ENCODE results near the gene SPAG5.

Gene SPAG5, protein sequence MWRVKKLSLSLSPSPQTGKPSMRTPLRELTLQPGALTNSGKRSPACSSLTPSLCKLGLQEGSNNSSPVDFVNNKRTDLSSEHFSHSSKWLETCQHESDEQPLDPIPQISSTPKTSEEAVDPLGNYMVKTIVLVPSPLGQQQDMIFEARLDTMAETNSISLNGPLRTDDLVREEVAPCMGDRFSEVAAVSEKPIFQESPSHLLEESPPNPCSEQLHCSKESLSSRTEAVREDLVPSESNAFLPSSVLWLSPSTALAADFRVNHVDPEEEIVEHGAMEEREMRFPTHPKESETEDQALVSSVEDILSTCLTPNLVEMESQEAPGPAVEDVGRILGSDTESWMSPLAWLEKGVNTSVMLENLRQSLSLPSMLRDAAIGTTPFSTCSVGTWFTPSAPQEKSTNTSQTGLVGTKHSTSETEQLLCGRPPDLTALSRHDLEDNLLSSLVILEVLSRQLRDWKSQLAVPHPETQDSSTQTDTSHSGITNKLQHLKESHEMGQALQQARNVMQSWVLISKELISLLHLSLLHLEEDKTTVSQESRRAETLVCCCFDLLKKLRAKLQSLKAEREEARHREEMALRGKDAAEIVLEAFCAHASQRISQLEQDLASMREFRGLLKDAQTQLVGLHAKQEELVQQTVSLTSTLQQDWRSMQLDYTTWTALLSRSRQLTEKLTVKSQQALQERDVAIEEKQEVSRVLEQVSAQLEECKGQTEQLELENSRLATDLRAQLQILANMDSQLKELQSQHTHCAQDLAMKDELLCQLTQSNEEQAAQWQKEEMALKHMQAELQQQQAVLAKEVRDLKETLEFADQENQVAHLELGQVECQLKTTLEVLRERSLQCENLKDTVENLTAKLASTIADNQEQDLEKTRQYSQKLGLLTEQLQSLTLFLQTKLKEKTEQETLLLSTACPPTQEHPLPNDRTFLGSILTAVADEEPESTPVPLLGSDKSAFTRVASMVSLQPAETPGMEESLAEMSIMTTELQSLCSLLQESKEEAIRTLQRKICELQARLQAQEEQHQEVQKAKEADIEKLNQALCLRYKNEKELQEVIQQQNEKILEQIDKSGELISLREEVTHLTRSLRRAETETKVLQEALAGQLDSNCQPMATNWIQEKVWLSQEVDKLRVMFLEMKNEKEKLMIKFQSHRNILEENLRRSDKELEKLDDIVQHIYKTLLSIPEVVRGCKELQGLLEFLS

DNA sequence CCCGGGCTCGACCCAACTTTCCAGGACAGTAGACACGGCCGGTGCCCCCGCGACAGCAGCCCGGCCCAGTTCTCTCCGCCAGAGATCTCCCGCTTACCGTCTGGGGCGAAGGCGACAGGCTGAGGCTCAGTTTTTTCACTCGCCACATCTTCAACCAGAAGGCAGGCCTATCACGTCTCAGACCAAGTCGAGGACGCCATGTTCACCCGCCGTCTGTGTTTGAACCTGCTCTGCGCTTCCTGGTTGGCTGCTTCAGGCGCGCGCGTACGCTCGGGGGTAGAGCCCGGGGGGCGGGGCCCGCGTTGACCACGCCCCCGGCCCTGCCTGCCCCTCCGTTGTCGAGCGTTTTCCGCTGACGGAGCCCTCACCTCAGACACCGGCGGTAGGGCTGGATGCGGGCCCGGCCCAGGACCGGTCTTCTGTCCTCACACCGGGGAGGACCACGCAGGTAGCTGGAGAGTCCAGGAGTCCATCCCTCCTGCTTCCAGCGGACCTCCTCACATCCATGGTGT is at the start of gene SPAG5:
Gene SPAG5, minus strand, starts transcription at position 227 of the 512 bp plus-strand sequence. Its CDS starts 79 bp downstream, at position 148.
- peak; percentile 73 to 77 for DNase-seq (ENCODE audit: low read depth in 2 of 2)

DNA sequence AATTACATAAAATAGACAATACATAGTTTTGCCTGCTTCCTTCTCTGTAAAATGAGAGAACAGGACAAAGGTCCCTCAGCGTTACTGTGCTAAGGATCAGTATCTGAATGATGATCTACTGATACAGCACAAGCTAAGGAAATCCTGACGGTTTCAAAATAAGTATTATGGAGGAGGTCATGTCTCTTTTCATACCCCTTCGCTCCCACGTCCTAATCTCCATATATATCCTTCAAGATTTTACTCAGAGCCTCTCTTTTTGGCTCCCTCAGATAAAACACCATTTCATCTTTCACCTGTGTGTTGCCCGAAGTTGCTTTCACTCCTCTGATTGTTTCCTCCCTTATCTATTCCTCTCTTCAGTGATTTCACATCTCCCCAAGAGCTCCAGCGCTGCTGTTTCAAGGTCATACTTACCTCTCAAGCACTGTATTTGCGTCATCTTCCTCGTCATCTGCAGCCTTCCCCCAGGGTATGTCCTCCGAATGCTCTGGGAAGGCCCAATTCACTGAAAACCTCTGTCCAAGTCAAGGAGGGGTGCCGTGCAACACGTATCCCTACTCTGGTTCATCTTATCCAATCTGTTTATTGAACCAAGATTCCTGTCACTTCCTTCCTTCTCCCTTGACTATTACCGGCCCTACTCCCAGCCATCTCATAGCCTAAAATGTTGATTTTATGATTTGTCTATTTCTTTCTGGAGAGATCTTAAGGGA is 47.4 kb upstream of the SPAG5 start:
- DNase-seq (ENCODE audit: low read depth in 2 of 2) = no peak

DNA sequence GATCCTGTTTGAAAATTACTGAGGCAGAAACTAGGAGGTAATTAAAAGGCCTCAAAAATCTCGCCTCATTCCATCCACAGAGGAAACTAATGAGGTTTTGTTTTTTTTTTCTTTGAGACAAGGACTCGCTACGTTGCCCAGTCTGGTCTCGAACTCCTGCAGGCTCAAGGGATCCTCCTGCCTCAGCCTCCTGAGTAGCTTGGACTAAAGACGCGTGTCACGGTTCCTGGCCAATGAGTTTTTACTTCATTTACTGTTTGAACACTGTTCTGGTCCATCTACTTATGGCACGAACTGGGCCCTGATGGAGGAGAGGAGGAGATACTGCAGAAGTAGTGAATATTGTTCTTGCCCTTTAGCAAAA is 46.7 kb upstream of the SPAG5 start:
- no peak for DNase-seq (ENCODE audit: low read depth in 2 of 2)

DNA sequence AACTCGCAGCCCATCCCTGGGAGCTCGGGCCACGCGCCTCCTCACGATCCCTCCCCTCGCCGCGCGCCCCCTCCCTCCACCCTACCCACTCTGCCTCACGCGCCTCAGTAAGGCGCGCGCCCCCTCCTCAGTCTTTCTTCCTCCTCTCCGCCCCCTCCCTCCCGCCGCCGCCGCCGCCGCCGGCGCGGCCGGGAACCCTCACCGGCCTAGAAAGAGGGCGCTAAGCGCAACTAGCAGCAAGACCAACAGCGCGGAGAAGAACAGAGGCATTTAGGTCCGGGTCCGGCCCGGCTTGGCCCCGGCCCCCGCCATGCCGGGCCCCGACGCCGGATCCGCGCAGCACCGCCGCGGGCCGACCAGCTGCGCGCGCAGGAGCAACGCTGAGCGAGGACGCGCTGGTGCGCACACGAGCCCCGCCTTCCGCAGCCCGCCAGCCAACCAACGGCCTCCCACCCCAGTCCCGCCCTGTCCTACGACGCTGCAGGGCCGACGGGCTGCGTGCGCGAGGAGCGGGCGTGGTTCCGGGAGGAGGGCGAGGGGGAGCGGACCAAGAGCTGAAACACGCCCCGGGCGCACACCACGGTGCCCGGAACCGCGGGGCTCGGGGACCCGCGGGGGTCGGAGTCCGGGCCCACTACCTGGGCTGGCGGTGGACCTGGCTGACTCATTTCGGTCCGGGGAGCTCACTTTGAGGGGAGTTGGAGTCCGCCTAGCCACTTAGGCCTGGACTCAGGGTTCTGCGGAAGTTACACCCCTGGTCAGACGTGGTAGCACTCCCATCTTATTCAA is 46.2 kb upstream of the SPAG5 start, which contains the start of gene BLTP2:
Gene BLTP2, minus strand, starts transcription at position 372 of the 789 bp plus-strand sequence. Its CDS starts 102 bp downstream, at position 270.
- peak; percentile 82 to 83 for DNase-seq (ENCODE audit: low read depth in 2 of 2)

DNA sequence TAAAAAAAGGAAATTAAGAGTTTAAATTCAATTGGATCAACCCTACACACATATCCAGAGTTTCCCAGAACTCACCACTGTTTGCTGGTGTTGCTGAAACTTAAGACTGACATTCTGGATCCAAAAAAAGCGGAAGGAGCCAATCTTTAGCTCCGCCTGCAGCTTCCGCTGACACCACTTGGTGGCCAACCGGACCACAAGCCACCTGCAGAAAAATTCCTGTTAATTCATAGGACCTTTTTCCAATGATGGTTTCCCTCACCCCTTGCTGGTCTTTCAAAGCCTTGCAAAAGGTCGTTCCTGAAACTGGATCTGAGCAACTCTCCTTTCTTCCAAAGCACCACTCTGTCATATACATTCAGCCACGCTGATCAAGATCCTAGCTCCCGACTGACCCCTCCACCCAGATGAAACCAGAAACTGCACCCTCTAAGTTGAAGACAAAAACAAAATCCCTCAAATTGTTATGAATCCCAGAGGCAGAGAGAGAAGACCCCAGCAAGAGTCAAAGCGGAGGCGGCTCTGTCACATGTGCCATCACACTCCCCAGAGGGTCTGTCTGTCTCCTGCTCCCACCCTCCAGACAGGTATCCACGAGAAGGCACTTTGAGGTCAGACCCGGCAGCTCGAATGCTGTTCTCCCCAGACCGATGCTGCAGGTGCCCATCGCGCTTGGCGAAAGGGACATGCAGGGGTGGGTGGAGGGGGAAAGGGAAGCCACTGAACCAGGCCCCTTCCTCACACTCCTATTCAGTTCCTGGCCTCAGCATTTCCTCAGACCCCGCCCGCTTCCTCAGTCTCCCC is 45.4 kb upstream of the SPAG5 start:
- no peak for DNase-seq (ENCODE audit: low read depth in 2 of 2)

DNA sequence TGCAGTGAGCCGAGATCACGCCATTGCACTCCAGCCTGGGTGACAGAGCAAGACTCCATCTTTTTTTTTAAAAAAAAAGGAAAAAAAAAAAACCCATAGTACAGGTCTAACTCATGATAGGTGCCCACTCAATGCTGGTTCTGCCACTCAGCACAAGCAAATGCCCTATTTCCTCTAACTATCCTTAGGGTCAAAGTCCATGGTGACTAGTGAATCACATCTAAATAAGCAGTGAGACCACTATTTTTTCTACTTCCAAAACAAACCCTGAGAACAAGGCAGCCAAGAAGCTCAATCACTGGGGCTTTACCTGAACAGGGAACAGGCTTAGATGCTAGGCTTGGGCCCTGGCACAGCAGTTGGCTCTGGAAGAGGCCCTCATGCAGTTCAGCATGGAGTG is 42.8 kb upstream of the SPAG5 start:
- no peak for DNase-seq (ENCODE audit: low read depth in 2 of 2)

DNA sequence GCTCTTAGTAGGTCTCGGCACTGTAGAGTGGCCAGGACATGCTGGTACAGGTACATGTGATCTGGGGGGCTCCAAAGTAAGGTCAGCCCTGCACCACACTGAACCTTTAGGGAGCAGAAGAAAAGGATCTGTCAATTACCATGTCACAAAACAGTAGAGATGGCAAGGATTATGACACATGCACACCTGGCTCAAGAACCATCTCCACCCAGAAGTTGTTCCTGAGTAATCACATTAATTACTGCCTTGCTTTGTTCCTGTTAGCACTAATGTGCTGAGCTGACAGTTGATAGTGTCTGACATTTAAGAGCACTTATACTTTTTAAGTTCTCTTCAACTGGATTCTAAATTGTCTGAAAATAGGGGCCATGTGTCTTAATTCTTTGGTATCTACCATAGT is 36.7 kb upstream of the SPAG5 start:
- DNase-seq (ENCODE audit: low read depth in 2 of 2) = no peak

DNA sequence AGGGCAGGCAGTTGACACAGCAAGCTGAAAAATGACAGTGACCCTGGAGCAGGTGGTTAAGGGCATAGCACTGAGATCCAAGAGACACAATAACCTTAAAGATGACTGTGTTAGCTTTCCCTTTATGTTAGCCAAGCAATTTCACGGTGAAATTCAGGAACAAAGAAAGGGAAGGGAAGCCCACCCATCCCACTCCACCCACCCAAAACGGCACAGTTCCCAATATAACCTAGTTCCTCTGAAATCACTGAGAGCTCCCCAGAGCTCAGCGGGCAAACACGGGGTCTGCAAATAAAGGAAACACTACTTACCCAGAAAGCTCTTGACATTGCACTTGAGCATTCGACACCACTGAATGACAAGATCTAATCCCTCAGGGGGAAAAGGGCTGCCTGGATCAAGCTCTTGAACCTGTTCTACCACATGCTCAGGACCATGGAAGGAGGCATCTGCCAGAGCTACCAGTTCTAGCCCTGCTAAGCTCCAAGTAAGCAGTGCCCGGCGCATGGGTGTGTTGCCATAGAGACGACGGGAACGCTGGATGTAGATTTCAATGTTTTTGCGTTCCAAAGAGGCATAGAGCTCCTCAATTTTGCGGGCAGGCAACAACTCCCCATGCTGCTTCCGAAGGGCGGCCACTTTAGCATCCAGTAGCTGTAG is 35.5 kb upstream of the SPAG5 start:
- no peak for DNase-seq (ENCODE audit: low read depth in 2 of 2)

DNA sequence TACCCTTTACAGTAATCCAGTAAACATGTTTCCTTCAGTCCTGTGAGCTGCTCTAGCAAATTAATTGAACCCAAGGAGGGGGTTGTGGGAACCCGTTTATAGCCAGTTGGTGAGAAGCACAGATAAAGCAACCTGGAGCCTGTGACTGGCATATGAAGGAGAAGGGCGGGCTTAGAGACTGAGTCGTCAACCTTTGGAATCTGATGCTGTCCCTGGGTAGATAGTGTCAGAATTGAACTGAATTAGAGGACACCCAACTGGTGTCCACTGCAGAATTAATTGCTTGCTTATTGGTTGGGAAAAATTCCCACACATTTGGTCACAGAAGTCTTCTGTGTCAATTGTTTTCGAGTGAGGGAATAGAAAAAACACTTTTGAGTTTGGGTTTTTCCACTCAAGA is 28.0 kb upstream of the SPAG5 start:
- no peak for DNase-seq (ENCODE audit: low read depth in 2 of 2)

DNA sequence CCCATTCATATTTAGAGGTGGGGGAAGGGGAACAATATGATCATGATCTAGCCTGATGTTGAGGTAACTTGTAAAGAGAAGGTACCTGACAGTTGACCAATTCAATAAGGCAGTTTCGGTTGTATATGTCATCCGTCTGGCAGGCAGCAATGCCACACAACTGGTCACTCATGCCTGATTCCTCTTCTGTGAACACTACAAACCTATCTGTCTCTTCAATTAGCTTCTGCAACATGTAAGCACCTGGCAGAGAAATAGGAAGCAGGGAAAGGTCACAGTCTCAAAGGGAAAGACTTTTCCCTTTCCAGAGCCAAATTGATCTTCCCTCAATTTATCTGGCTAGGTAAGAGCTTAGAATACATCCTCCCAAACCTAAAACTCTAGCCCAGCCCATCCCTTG is 25.3 kb upstream of the SPAG5 start:
- no peak for DNase-seq (ENCODE audit: low read depth in 2 of 2)

DNA sequence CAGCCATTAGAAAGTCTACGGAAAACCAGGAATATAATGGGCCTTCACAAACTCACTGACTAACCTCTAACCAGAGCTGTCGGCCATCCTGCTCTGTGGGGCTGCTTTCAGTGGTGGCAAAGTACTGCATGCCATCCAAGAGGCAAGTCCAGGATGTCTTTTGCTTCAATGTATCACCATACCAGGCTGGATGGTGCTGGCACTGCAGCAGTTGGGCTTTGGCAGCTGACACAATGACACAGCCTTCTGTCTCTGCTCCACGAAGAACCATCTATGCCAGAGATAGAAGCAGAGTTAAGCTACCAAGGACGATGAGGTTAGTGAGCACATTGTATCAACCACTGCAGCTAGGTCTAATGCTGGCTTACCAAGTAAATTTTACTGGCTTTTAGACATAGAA is 24.9 kb upstream of the SPAG5 start:
- no peak for DNase-seq (ENCODE audit: low read depth in 2 of 2)

DNA sequence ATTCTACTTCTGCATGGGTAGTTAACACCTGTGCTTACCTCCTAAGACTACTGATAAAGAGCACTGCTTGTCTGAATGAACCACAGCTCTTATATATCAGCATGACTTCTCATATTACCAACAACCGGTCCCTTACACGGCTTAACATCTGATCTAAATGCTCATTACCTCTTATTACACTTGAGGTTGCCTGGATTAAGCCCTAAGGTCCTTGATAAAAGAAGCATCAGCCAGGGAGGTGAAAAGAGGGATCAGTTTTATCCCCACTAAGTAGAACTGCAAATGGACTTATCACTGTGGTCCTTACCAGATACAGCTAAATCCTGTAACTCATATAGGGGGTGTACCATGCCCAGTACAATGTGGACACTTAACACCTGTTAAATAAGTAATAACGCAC is 23.4 kb upstream of the SPAG5 start:
- no peak for DNase-seq (ENCODE audit: low read depth in 2 of 2)

DNA sequence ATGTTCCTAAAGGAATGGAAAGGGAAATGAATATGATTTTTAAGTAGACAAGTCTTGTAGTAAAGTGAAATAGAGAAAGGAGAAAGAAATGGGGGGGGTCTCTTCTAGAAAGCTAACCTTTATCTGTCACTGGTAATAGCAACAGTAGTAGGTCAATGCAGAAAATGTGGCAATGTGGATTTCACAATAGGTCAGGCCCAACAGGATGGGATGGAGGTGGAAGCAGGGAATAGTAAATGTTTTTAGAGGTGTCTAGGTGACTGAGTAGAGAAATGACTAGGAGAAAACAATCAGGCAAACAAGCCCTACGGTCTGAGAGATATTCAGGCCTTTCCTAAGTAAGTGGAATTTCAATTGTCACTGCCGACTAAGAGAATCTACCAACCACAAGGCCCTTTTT is 21.2 kb upstream of the SPAG5 start:
- DNase-seq (ENCODE audit: low read depth in 2 of 2) = no peak

DNA sequence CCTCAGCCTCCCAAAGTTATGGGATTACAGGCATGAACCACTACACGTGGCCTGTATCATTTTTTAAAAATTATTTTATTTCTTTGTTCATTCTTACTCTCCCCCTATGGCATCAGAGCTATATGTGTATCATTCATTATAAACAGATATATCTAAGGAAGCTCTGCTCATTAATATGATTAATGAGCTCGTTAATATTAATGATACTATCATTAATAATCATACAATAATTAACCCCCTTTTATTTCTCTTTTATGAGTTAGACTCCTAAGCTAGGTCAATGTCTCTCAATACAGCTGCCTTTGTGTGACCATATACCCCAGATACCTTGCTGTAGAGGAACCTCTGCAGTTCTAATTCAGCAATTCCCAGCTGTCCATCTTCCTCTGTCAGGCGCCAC is 19.6 kb upstream of the SPAG5 start:
- no peak for DNase-seq (ENCODE audit: low read depth in 2 of 2)

DNA sequence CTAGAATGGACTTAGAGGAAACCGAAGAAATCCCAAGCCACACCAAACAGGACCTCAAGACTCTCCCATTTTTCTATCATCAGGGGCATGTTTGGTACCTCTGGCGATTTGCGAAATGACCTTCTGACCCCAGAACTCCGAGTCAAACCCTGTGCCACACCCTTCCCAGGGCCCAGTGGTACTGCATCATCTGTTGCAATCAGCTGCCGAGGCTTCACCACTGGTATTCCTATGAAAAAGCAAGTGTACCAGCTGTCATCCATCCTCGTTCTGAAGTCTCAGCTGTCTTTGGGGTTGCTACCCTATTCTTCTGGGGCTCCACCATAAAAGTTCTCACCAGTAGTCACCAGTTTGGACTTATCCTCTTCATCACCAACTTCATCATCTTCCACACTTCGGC is 17.5 kb upstream of the SPAG5 start:
- no peak for DNase-seq (ENCODE audit: low read depth in 2 of 2)

DNA sequence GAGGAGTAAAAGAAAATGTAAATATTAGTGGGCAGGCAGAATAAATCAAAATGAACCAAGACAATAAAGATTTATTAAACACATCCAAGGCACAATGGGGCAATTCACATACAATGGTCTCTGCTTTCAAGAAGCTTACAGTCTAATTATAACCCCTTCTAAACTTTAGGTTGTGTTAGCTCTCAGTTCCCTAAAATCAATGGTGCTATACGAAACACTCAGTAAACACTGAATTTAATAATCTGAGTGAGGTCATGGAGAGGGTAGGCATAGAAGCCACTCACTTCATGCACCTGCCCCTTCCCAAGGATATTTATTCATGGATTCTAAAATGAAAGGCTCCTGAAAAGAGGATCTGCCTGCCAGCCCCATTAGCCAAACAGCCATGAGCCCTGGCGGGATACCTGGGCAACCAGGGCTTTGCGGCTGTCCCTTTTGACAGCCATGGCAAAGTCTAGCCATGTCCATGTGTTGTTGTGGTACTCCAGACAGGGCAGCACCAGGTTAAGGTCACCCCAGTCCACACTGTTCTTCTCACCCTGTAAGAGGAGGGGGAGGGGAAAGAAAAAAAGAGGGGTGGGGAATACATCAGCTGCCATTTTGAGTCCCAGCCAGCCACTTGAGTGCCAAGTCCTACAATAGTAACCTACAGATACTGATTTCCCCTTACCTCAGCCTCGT is 16.6 kb upstream of the SPAG5 start:
- no peak for DNase-seq (ENCODE audit: low read depth in 2 of 2)

DNA sequence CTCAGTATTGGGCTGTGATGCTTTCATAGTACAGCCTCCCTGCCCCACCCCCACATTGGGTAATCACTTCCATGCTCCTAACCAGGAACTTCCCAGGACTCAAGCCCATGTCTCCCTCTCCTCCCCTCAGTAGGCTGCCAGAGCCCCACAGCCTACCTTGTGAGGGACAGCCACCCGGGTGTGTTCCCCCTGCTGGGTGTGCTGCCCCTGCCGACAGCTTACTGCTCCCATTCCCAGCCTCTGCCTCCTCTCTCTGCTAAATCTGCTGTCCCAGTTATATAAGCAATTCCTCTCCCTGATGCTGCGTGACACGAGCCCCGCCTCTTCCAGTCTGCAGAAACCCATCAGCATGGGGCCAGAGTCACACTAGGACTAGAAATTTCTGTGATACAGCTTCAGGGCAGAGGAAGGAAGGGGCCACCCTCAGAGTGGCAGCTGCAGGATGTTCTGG is 15.1 kb upstream of the SPAG5 start, which contains the start of gene RSKR:
Gene RSKR, minus strand, starts transcription at position 255 of the 451 bp plus-strand sequence. Its CDS starts 24 bp downstream, at position 231.
- DNase-seq (ENCODE audit: low read depth in 2 of 2) = no peak
